H1 (cell line): Measurements from ENCODE around the gene DBH. TPM values are rescaled to one million over a fixed set of nuclear protein-coding genes. Genes with fewer than 3 reads are reported as not detected.

ENCODE experiments used
- CTCF ChIA-PET: fragments of 300-600 bp; sonication (Branson Sonifier 250); formaldehyde crosslinking; loops from one replicate; lab custom pipeline; 2021; ENCODE audit not compliant: partially characterized antibody; lab: Charles Lee
- POLR2A ChIA-PET: fragments of 300-600 bp; sonication (Branson Sonifier 250); formaldehyde crosslinking; loops from one replicate; lab custom pipeline; 2021; ENCODE audit warnings: inconsistent platforms; ENCODE audit not compliant: partially characterized antibody; lab: Charles Lee
- DNase-seq, 2 experiments: peaks; one replicate each; pipeline versions ENCODE4 v3.0.0 to v3.0.0-alpha.2; 2010 to 2022; ENCODE audit warnings: low spot score in 2 of 2, low read depth in 1 of 2, mixed read lengths in 1 of 2
- FAIRE-seq: peaks from 2 replicates; lab custom pipeline; 2011; peaks lifted over from hg19 to GRCh38; lab: Jason Lieb, UNC
- H2AFZ ChIP-seq: 2 replicates; pipeline ENCODE4 v1.8.1; 2012; ENCODE audit warnings: low read length, inconsistent platforms
- H2AK5ac ChIP-seq: 2 replicates; pipeline ENCODE4 v1.6.1; 2013; ENCODE audit warnings: low read depth, low read length
- H2BK120ac ChIP-seq: replicated peaks from 2 replicates; pipeline ENCODE3; 2013; ENCODE audit warnings: low read depth, low read length, inconsistent platforms
- H2BK12ac ChIP-seq: 2 replicates; pipeline ENCODE4 v1.6.1; 2013; ENCODE audit warnings: low read depth, low read length
- H2BK15ac ChIP-seq: 2 replicates; pipeline ENCODE4 v1.6.1; 2013; ENCODE audit warnings: low read length
- H2BK20ac ChIP-seq: 2 replicates; pipeline ENCODE4 v1.6.1; 2013; ENCODE audit warnings: low read length
- H2BK5ac ChIP-seq: 2 replicates; pipeline ENCODE4 v1.6.1; 2013; ENCODE audit warnings: low read depth, low read length
- H3K14ac ChIP-seq: 2 replicates; pipeline ENCODE4 v1.6.1; 2013; ENCODE audit warnings: inconsistent platforms; ENCODE audit not compliant: insufficient read length
- H3K18ac ChIP-seq: 2 replicates; pipeline ENCODE4 v1.6.1; 2013; ENCODE audit warnings: low read length; ENCODE audit errors: extremely low read depth
- H3K23ac ChIP-seq: 2 replicates; pipeline ENCODE4 v1.6.1; 2013; ENCODE audit warnings: inconsistent platforms; ENCODE audit not compliant: insufficient read length
- H3K23me2 ChIP-seq: 2 replicates; pipeline ENCODE4 v1.6.1; 2013; ENCODE audit warnings: low read depth, low read length
- H3K27ac ChIP-seq: 2 replicates; pipeline ENCODE4 v1.6.1; 2011; ENCODE audit warnings: low read depth, low read length, inconsistent platforms
- H3K27me3 ChIP-seq, 4 experiments: replicated peaks in 1 of 4; 1 replicate in 1 of 4; 2 replicates in 3 of 4; pipeline versions ENCODE4 v1.6.1 to v1.8.1; 2011 to 2013; ENCODE audit warnings: low read length in 3 of 4, mild to moderate bottlenecking in 3 of 4, inconsistent platforms in 2 of 4, mixed read lengths in 2 of 4, moderate library complexity in 1 of 4; ENCODE audit not compliant: control insufficient read depth in 3 of 4, insufficient read depth in 3 of 4; ENCODE audit errors: extremely low read depth in 1 of 4
- H3K36me3 ChIP-seq, 4 experiments: 2 replicates each; pipeline versions ENCODE4 v1.6.1 to v1.8.1; 2011 to 2013; ENCODE audit warnings: mild to moderate bottlenecking in 4 of 4, low read length in 3 of 4, moderate library complexity in 2 of 4, control low read depth in 1 of 4, inconsistent platforms in 1 of 4; ENCODE audit not compliant: insufficient read depth in 4 of 4, control insufficient read depth in 2 of 4
- H3K4ac ChIP-seq: replicated peaks from 2 replicates; pipeline ENCODE3; 2013; ENCODE audit warnings: low read length, low read depth, mixed read lengths, inconsistent platforms; ENCODE audit not compliant: insufficient read length
- H3K4me1 ChIP-seq, 4 experiments: replicated peaks in 1 of 4; 1 replicate in 1 of 4; 2 replicates in 3 of 4; pipeline versions ENCODE4 v1.6.1 to v1.8.1; 2011 to 2013; ENCODE audit warnings: low read length in 3 of 4, inconsistent platforms in 2 of 4, mixed read lengths in 1 of 4; ENCODE audit not compliant: insufficient read depth in 4 of 4, control insufficient read depth in 3 of 4
- H3K4me2 ChIP-seq, 2 experiments: 2 replicates each; pipeline versions ENCODE4 v1.6.1 to v1.8.1; 2011 to 2013; ENCODE audit warnings: low read depth in 2 of 2, low read length in 2 of 2, control low read depth in 1 of 2, inconsistent platforms in 1 of 2, mild to moderate bottlenecking in 1 of 2; ENCODE audit not compliant: insufficient read depth in 1 of 2
- H3K4me3 ChIP-seq, 4 experiments: fragments of 200-600, 300-600 bp in 1 of 4; sonication (generic), shearing (Covaris generic), sonication (Bioruptor Twin) in 1 of 4; 2 replicates each; pipeline versions ENCODE4 v1.5.1 to v1.8.1; 2011 to 2016; ENCODE audit warnings: low read length in 4 of 4, low read depth in 3 of 4, control low read depth in 2 of 4, inconsistent platforms in 2 of 4, mild to moderate bottlenecking in 2 of 4, mixed read lengths in 1 of 4, moderate library complexity in 1 of 4; ENCODE audit not compliant: insufficient read depth in 2 of 4; ENCODE audit errors: extremely low read depth in 1 of 4
- H3K56ac ChIP-seq: replicated peaks from 2 replicates; pipeline ENCODE3; 2013; ENCODE audit warnings: low read depth, mild to moderate bottlenecking, mixed read lengths, low read length, inconsistent platforms; ENCODE audit not compliant: insufficient read length
- H3K79me1 ChIP-seq: 2 replicates; pipeline ENCODE4 v1.6.1; 2013; ENCODE audit warnings: low read depth, low read length, control low read depth
- H3K79me2 ChIP-seq, 2 experiments: 2 replicates each; pipeline versions ENCODE4 v1.6.1 to v1.8.1; 2012 to 2013; ENCODE audit warnings: low read length in 2 of 2, mild to moderate bottlenecking in 2 of 2, inconsistent platforms in 1 of 2; ENCODE audit not compliant: insufficient read depth in 2 of 2, control insufficient read depth in 1 of 2
- H3K9ac ChIP-seq, 4 experiments: replicated peaks in 1 of 4; 1 replicate in 1 of 4; 2 replicates in 3 of 4; pipeline versions ENCODE4 v1.6.1 to v1.8.1; 2011 to 2013; ENCODE audit warnings: low read depth in 3 of 4, low read length in 3 of 4, control low read depth in 2 of 4, mild to moderate bottlenecking in 2 of 4, moderate library complexity in 2 of 4, inconsistent platforms in 1 of 4; ENCODE audit errors: extremely low read depth in 1 of 4
- H3K9me3 ChIP-seq, 2 experiments: 2 replicates each; pipeline versions ENCODE4 v1.6.1 to v1.8.1; 2012 to 2013; ENCODE audit warnings: mild to moderate bottlenecking in 2 of 2, moderate library complexity in 2 of 2, control low read depth in 1 of 2, inconsistent platforms in 1 of 2, low read depth in 1 of 2, low read length in 1 of 2, mixed read lengths in 1 of 2; ENCODE audit not compliant: insufficient read depth in 2 of 2
- H4K20me1 ChIP-seq, 2 experiments: replicated peaks in 1 of 2; 2 replicates each; pipeline versions ENCODE3 to v1.8.1; 2011 to 2013; ENCODE audit warnings: inconsistent platforms in 2 of 2, low read length in 2 of 2, mild to moderate bottlenecking in 1 of 2; ENCODE audit not compliant: insufficient read depth in 2 of 2, control insufficient read depth in 1 of 2
- H4K5ac ChIP-seq: 2 replicates; pipeline ENCODE4 v1.6.1; 2013; ENCODE audit warnings: low read length, low read depth, mixed read lengths, inconsistent platforms; ENCODE audit not compliant: insufficient read length
- H4K8ac ChIP-seq: 2 replicates; pipeline ENCODE4 v1.8.0; 2013; ENCODE audit warnings: mild to moderate bottlenecking, moderate library complexity, low read length, inconsistent platforms; ENCODE audit not compliant: insufficient read depth; ENCODE audit errors: extremely low read depth
- H4K91ac ChIP-seq: replicated peaks from 2 replicates; pipeline ENCODE3; 2013; ENCODE audit warnings: low read length, mixed read lengths, inconsistent platforms; ENCODE audit not compliant: insufficient read length
- ASH2L ChIP-seq: fragments of 200-600, 300-600 bp; sonication (generic); IDR thresholded peaks from one replicate; pipeline ENCODE4 v1.7.1; 2017; ENCODE audit warnings: low read length
- BCL11A ChIP-seq, 2 experiments: IDR thresholded peaks; one replicate each; pipeline ENCODE4 v1.6.1; 2011; ENCODE audit warnings: low read depth in 2 of 2, low read length in 2 of 2, mild to moderate bottlenecking in 2 of 2
- CTBP2 ChIP-seq: IDR thresholded peaks from 2 replicates; pipeline ENCODE4 v1.7.0; 2011; ENCODE audit warnings: borderline replicate concordance, mild to moderate bottlenecking, moderate library complexity, mixed read lengths, low read length; ENCODE audit not compliant: insufficient read depth, insufficient read length
- KDM1A ChIP-seq: fragments of 200-600, 300-600 bp; sonication (generic); IDR thresholded peaks from 2 replicates; pipeline ENCODE4 v1.7.1; 2016; ENCODE audit warnings: mild to moderate bottlenecking, low read length, borderline replicate concordance
- KDM4A ChIP-seq: IDR thresholded peaks from one replicate; pipeline ENCODE4 v1.7.1; 2012; ENCODE audit warnings: low read depth, mild to moderate bottlenecking, moderate library complexity, low read length, inconsistent platforms; ENCODE audit not compliant: severe bottlenecking
- POU5F1 ChIP-seq: IDR thresholded peaks from 2 replicates; pipeline ENCODE4 v1.6.1; 2011; ENCODE audit warnings: low read depth, mild to moderate bottlenecking, low read length, moderate library complexity
- RAD21 ChIP-seq, 2 experiments: IDR thresholded peaks in 1 of 2; conservative IDR thresholded peaks in 1 of 2; 2 replicates each; pipeline ENCODE4 v1.6.1; 2011; ENCODE audit warnings: low read depth in 2 of 2, low read length in 2 of 2, improper control_type of control experiment in 1 of 2, inconsistent platforms in 1 of 2, mild to moderate bottlenecking in 1 of 2, moderate library complexity in 1 of 2
- SAP30 ChIP-seq: fragments of 300-600 bp; sonication (generic); IDR thresholded peaks from 2 replicates; pipeline ENCODE4 v1.7.1; 2012; ENCODE audit warnings: low read length, moderate library complexity, mild to moderate bottlenecking, inconsistent platforms; ENCODE audit not compliant: insufficient read depth, insufficient replicate concordance
- SP1 ChIP-seq: IDR thresholded peaks from 2 replicates; pipeline ENCODE4 v1.6.1; 2011; ENCODE audit warnings: low read depth, low read length
- SP4 ChIP-seq: IDR thresholded peaks from 2 replicates; pipeline ENCODE4 v1.6.1; 2012; ENCODE audit warnings: low read length, inconsistent platforms
- USF2 ChIP-seq: IDR thresholded peaks from 2 replicates; pipeline ENCODE4 v1.6.1; 2011; ENCODE audit warnings: low read length, improper control_type of control experiment
- YY1 ChIP-seq: IDR thresholded peaks from 2 replicates; pipeline ENCODE4 v1.6.1; 2011; ENCODE audit warnings: low read depth, mild to moderate bottlenecking, low read length
- WGBS, 2 experiments: shearing (Covaris generic) in 1 of 2; methylation state at CpG; one replicate each; pipeline versions ENCODE4 v1.1.6 to v1.1.7; 2013 to 2015; ENCODE audit warnings: low lambda C conversion rate in 2 of 2, mixed read lengths in 2 of 2, inconsistent platforms in 1 of 2, low coverage in 1 of 2, missing lambda C conversion rate in 1 of 2; ENCODE audit not compliant: insufficient replicate concordance in 2 of 2, insufficient coverage in 1 of 2, insufficient read length in 1 of 2; ENCODE audit errors: extremely low coverage in 1 of 2, missing lambda C conversion rate in 1 of 2; 5-methylcytosine and 5-hydroxymethylcytosine counted together
- polyA plus RNA-seq, 7 experiments: library from polyadenylated mRNA; depleted of rRNA in 3 of 7; stranded (reverse) in 5 of 7; unstranded in 2 of 7; fragments of >200 nt in 5 of 7; fragments of 200-250 nt in 2 of 7; gene quantifications; 1 replicate in 5 of 7; 2 replicates in 1 of 7; 4 replicates in 1 of 7; pipeline versions ENCODE4 v1.2.1 to v1.2.3, GENCODE V29; 2011 to 2013; ENCODE audit warnings: missing spikeins in 2 of 7, mixed read lengths in 2 of 7
- total RNA-seq: library from RNA; stranded (reverse); fragmentation: NEBNext Ultra II Directional; extraction: Animal tissue kit (Norgen Biotek cat#: 25700); gene quantifications from 2 replicates; pipeline ENCODE4 v1.2.1, GENCODE V29; 2021
- TF ChIP-seq, protein P1 (sequence below): IDR thresholded peaks from 2 replicates; pipeline ENCODE4 v1.6.1; 2012; ENCODE audit warnings: inconsistent platforms

The DBH gene
- total and polyA plus RNA-seq, 2 of the 8 experiments (the other 6 are each of a cell fraction or from before 2014, with no cell fraction given): 0.18 TPM; not detected in 1

GRCh38 chr9:133650026-133650425 is 13.9 kb downstream of the DBH start:
- Histone ChIP-seq H3K9ac (no peak overlapping the region), H3K4me2 (no peak overlapping the region), H4K5ac (no peak overlapping the region), H3K23ac (no peak overlapping the region), H2BK5ac (no peak overlapping the region), H3K4me1 (peaks cover 0 to 8% (median 0%) of the 10 kb centered on the region in 4 experiments; a peak in 3 of 7 replicates), H3K79me1 (no peaks in the 10 kb centered on the region; the same call in 1 of the 2 replicates), H2AFZ (no peak overlapping the region), H4K8ac (no peak overlapping the region), H3K79me2 (no peaks in the 10 kb centered on the region), H3K23me2 (no peaks in the 10 kb centered on the region), H3K4me3 (no peak overlapping the region), H3K56ac (no peak overlapping the region), H3K27me3 (no peaks in the 10 kb centered on the region), H3K27ac (no peak overlapping the region), H4K20me1 (no peaks in the 10 kb centered on the region), H3K4ac (no peak overlapping the region), H2AK5ac (no peak overlapping the region), H2BK20ac (no peak overlapping the region), H3K18ac (no peak overlapping the region), H2BK15ac (no peak overlapping the region), H2BK12ac (no peak overlapping the region), H3K36me3 (no peaks in the 10 kb centered on the region), H3K14ac (no peak overlapping the region), H2BK120ac (no peak overlapping the region), H3K9me3 (no peaks in the 10 kb centered on the region), H4K91ac (no peak overlapping the region)
- CTCF ChIA-PET: interaction anchor here (2.0 kb wide), 1 partner anchor 15 kb away, joined by 7 read pairs; no protein-coding TSS in a partner anchor
- POLR2A ChIA-PET: no interaction called here
- FAIRE-seq: no peak
- DNase-seq: no peak
- WGBS, 2 experiments: 90% methylated on average over 10 of the region's 12 CpGs; no CpG with 5 or more reads in 1 of the 2 experiments
- no peak for TF ChIP-seq ASH2L
- no peak for TF ChIP-seq KDM4A
- TF ChIP-seq, protein P1, sequence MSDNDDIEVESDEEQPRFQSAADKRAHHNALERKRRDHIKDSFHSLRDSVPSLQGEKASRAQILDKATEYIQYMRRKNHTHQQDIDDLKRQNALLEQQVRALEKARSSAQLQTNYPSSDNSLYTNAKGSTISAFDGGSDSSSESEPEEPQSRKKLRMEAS: no peak
- no peak for TF ChIP-seq YY1
- no peak for TF ChIP-seq SP4
- no peak for TF ChIP-seq SAP30
- TF ChIP-seq BCL11A (IDR thresholded peaks at IDR 0.05; ENCODE audit: low read depth in 2 of 2, low read length in 2 of 2): no peak
- no peak for TF ChIP-seq RAD21 (IDR thresholded peaks at IDR 0.05 in 1 of 2, conservative IDR thresholded peaks at IDR 0.05 in 1 of 2; ENCODE audit: low read depth in 2 of 2, low read length in 2 of 2)
- TF ChIP-seq USF2: no peak
- TF ChIP-seq POU5F1: no peak
- no peak for TF ChIP-seq CTBP2
- no peak for TF ChIP-seq KDM1A
- no peak for TF ChIP-seq SP1
